Liver (tissue), 9 donors: Measurements from ENCODE around the gene RASA1. TPM values are rescaled to one million over a fixed set of nuclear protein-coding genes. Genes with fewer than 3 reads are reported as not detected.
A peak's percentile ranks its signal among the peaks of the same experiment; 100 is the strongest.

Source experiments
- DNase-seq: peaks from one replicate; pipeline ENCODE4 v3.0.0-alpha.2; 2017; ENCODE audit warnings: low spot score
- H3K27ac ChIP-seq, 2 donors: one replicate each; pipeline ENCODE4 v1.7.0; 2013; ENCODE audit warnings: inconsistent platforms in 2 of 2, low read length in 2 of 2, control low read depth in 1 of 2, low read depth in 1 of 2, mild to moderate bottlenecking in 1 of 2
- H3K27me3 ChIP-seq, 4 donors: one replicate each; pipeline versions ENCODE4 v1.6.1 to v1.7.0; 2013; ENCODE audit warnings: low read length in 3 of 4, inconsistent platforms in 1 of 4, mild to moderate bottlenecking in 1 of 4, moderate library complexity in 1 of 4; ENCODE audit not compliant: control insufficient read depth in 4 of 4, insufficient read depth in 4 of 4
- H3K36me3 ChIP-seq, 4 donors: one replicate each; pipeline versions ENCODE4 v1.6.1 to v1.7.0; 2013; ENCODE audit warnings: low read length in 3 of 4, mild to moderate bottlenecking in 3 of 4, low read depth in 1 of 4, moderate library complexity in 1 of 4; ENCODE audit not compliant: control insufficient read depth in 4 of 4, insufficient read depth in 3 of 4
- H3K4me1 ChIP-seq, 4 donors: one replicate each; pipeline versions ENCODE4 v1.6.1 to v1.7.0; 2013; ENCODE audit warnings: low read length in 3 of 4, mild to moderate bottlenecking in 3 of 4, moderate library complexity in 1 of 4; ENCODE audit not compliant: control insufficient read depth in 4 of 4, insufficient read depth in 4 of 4
- H3K4me3 ChIP-seq, 3 donors: one replicate each; pipeline versions ENCODE4 v1.6.1 to v1.7.0; 2013; ENCODE audit warnings: low read length in 3 of 3, control low read depth in 1 of 3, low read depth in 1 of 3, mild to moderate bottlenecking in 1 of 3
- H3K9ac ChIP-seq, 2 donors: one replicate each; pipeline ENCODE4 v1.7.0; 2013; ENCODE audit warnings: low read length in 2 of 2, mild to moderate bottlenecking in 2 of 2, moderate library complexity in 2 of 2, control low read depth in 1 of 2, low read depth in 1 of 2
- H3K9me3 ChIP-seq, 4 donors: one replicate each; pipeline versions ENCODE4 v1.6.1 to v1.7.0; 2013; ENCODE audit warnings: low read length in 3 of 4; ENCODE audit not compliant: control insufficient read depth in 4 of 4
- EGR1 ChIP-seq, 2 donors: IDR thresholded peaks; 2 replicates each; pipeline ENCODE4 v1.6.1; 2016 to 2018; ENCODE audit warnings: antibody characterized with exemption in 2 of 2, low read depth in 2 of 2
- FOXA1 ChIP-seq: IDR thresholded peaks from 2 replicates; pipeline ENCODE4 v1.6.1; 2016; ENCODE audit warnings: antibody characterized with exemption
- FOXA2 ChIP-seq: IDR thresholded peaks from 2 replicates; pipeline ENCODE4 v1.6.1; 2016; ENCODE audit warnings: antibody characterized with exemption
- GABPA ChIP-seq, 2 donors: IDR thresholded peaks in 1 of 2; conservative IDR thresholded peaks in 1 of 2; 2 replicates each; pipeline ENCODE4 v1.6.1; 2016; ENCODE audit warnings: antibody characterized with exemption in 2 of 2, mild to moderate bottlenecking in 1 of 2, moderate library complexity in 1 of 2
- HNF4A ChIP-seq, 2 donors: conservative IDR thresholded peaks; 2 replicates each; pipeline ENCODE4 v1.6.1; 2016; ENCODE audit warnings: antibody characterized with exemption in 2 of 2, mild to moderate bottlenecking in 2 of 2
- HNF4G ChIP-seq: IDR thresholded peaks from 2 replicates; pipeline ENCODE4 v1.6.1; 2016; ENCODE audit warnings: antibody characterized with exemption
- JUND ChIP-seq, 2 donors: IDR thresholded peaks; 2 replicates each; pipeline ENCODE4 v1.6.1; 2016; ENCODE audit warnings: antibody characterized with exemption in 2 of 2
- NR2F2 ChIP-seq: IDR thresholded peaks from 2 replicates; pipeline ENCODE4 v1.6.1; 2016; ENCODE audit warnings: antibody characterized with exemption
- RAD21 ChIP-seq, 2 donors: IDR thresholded peaks; 2 replicates each; pipeline ENCODE4 v1.6.1; 2016; ENCODE audit warnings: antibody characterized with exemption in 2 of 2, mild to moderate bottlenecking in 2 of 2
- RXRA ChIP-seq, 2 donors: IDR thresholded peaks; 2 replicates each; pipeline ENCODE4 v1.6.1; 2017 to 2018; ENCODE audit warnings: antibody characterized with exemption in 2 of 2, mild to moderate bottlenecking in 1 of 2
- SP1 ChIP-seq: IDR thresholded peaks from 2 replicates; pipeline ENCODE4 v1.6.1; 2018; ENCODE audit warnings: antibody characterized with exemption, mild to moderate bottlenecking
- TAF1 ChIP-seq: conservative IDR thresholded peaks from 2 replicates; pipeline ENCODE4 v1.6.1; 2016; ENCODE audit warnings: antibody characterized with exemption, mild to moderate bottlenecking
- YY1 ChIP-seq: IDR thresholded peaks from 2 replicates; pipeline ENCODE4 v1.6.1; 2016; ENCODE audit warnings: antibody characterized with exemption, mild to moderate bottlenecking
- WGBS: extraction: QIAGEN DNeasy Blood & Tissue Kit; methylation state at CpG from one replicate; pipeline ENCODE4 v1.1.7; 2013; 5-methylcytosine and 5-hydroxymethylcytosine counted together
- polyA plus RNA-seq, 2 donors: library from polyadenylated mRNA; stranded (reverse) in 1 of 2; unstranded in 1 of 2; fragments of 200-250 nt in 1 of 2; fragments of >200 nt in 1 of 2; fragmentation: Nextera tagmentation in 1 of 2; extraction: Ambion mirVana in 1 of 2; gene quantifications; one replicate each; pipeline versions ENCODE4 v1.2.1 to v1.2.3, GENCODE V29; 2013 to 2015
- total RNA-seq, 2 donors: library from RNA; depleted of rRNA; stranded (reverse); fragments of >200 nt; gene quantifications; one replicate each; pipeline ENCODE4 v1.2.3, GENCODE V29; 2014
- TF ChIP-seq, protein P1 (sequence below): IDR thresholded peaks from 2 replicates; pipeline ENCODE4 v1.6.1; 2016; ENCODE audit warnings: antibody characterized with exemption
- TF ChIP-seq, protein P2 (sequence below): IDR thresholded peaks from 2 replicates; pipeline ENCODE4 v1.6.1; 2016; ENCODE audit warnings: antibody characterized with exemption
- TF ChIP-seq, protein P3 (sequence below): IDR thresholded peaks from 2 replicates; pipeline ENCODE4 v1.6.1; 2016; ENCODE audit warnings: antibody characterized with exemption
- TF ChIP-seq, protein P4 (sequence below): fragments of 150-350 bp; IDR thresholded peaks from 2 replicates; pipeline ENCODE4 v1.5.1; 2017; ENCODE audit warnings: improper control_type of control experiment, low read depth, low read length; ENCODE audit not compliant: missing input control
- TF ChIP-seq, protein P5 (sequence below): IDR thresholded peaks from 2 replicates; pipeline ENCODE4 v1.6.1; 2016; ENCODE audit warnings: antibody characterized with exemption, mild to moderate bottlenecking
- donor health status: healthy.
- donor health status: healthy.
- donor health status: healthy.
- donor health status: healthy.
- donor health status: healthy.

The RASA1 gene
- total and polyA plus RNA-seq, 4 donors: 3.7 to 18.1 (median 7.0) TPM

DNA sequence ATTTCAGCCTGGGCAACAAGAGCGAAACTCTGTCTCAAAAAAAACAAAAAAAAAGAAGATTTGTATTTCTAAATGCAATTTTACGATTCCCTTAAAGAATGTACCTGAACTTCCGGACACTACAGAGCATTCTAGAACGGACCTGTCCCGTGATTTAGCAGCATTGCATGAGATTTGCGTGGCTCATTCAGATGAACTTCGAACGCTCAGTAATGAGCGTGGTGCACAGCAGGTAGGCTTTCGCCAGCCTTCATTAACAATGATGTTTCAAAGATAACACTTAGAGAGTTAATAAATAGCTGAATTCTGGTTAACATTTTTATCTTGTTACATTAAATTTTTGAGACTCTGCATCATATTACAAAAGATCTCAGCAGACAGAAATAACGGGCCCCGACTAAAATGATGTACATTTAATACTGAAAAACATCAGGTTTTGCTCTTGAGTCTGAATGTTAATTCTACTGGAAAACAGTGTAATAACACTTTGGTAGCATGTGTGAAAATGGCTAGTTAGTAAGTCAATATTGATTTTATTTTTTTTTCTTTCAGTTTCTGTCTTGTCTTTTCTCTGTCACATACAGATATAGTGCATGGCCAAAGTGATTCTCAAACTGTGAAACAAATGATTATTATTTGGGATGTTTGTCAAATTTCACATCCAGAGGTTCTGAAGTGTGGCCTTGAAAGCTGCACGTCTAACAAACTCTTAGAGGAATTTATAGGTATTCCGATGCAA is 121.8 kb downstream of the RASA1 start:
- no peak overlapping the region for H3K9ac ChIP-seq
- peaks cover 13 to 22% (median 15%) of the 10 kb centered on the region in 4 donors for H3K4me1 ChIP-seq
- H3K9me3 ChIP-seq: no peaks in the 10 kb centered on the region
- H3K36me3 ChIP-seq: peaks cover 5 to 39% (median 23%) of the 10 kb centered on the region in 4 donors
- H3K27me3 ChIP-seq: no peaks in the 10 kb centered on the region
- WGBS: 95% methylated on average over 14 of the region's 14 CpGs
- peak overlapping the region in 1 of 2 donors; percentile 36 for H3K27ac ChIP-seq
- no peak for DNase-seq
- no peak for TF ChIP-seq SP1
- peak; percentile 34 for TF ChIP-seq FOXA2
- H3K4me3 ChIP-seq: no peak overlapping the region

DNA sequence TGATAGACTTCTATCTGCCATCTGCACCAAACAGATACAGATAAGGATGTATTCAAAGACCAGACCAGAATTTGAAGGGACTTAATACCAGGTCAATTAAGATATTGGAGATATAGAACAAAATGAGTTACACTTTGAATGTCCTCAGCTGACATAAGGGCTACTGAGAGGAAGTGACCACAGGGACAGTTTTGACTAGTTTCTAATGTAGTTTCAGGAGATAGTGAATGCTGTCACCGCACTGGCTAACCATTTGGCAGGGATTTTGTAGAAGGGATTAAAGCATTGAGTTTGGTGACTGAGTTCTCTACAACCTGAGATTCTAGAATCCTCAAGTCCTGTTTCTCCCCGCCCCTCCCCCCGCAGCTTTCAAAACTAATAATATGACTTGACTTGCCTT is 122.4 kb downstream of the RASA1 start:
- Histone ChIP-seq H3K27ac (peak overlapping the region in 1 of 2 donors; percentile 36), H3K27me3 (no peaks in the 10 kb centered on the region), H3K9me3 (no peaks in the 10 kb centered on the region), H3K4me3 (no peak overlapping the region), H3K9ac (no peak overlapping the region), H3K4me1 (peaks cover 13 to 27% (median 20%) of the 10 kb centered on the region in 4 donors), H3K36me3 (peaks cover 5 to 42% (median 23%) of the 10 kb centered on the region in 4 donors)
- no peak for TF ChIP-seq HNF4A (conservative IDR thresholded peaks at IDR 0.05)
- TF ChIP-seq EGR1 (IDR thresholded peaks at IDR 0.05; ENCODE audit: low read depth in 2 of 2): no peak
- TF ChIP-seq, protein P1, sequence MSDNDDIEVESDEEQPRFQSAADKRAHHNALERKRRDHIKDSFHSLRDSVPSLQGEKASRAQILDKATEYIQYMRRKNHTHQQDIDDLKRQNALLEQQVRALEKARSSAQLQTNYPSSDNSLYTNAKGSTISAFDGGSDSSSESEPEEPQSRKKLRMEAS: no peak
- no peak for TF ChIP-seq SP1
- TF ChIP-seq, protein P2, sequence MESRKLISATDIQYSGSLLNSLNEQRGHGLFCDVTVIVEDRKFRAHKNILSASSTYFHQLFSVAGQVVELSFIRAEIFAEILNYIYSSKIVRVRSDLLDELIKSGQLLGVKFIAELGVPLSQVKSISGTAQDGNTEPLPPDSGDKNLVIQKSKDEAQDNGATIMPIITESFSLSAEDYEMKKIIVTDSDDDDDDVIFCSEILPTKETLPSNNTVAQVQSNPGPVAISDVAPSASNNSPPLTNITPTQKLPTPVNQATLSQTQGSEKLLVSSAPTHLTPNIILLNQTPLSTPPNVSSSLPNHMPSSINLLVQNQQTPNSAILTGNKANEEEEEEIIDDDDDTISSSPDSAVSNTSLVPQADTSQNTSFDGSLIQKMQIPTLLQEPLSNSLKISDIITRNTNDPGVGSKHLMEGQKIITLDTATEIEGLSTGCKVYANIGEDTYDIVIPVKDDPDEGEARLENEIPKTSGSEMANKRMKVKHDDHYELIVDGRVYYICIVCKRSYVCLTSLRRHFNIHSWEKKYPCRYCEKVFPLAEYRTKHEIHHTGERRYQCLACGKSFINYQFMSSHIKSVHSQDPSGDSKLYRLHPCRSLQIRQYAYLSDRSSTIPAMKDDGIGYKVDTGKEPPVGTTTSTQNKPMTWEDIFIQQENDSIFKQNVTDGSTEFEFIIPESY: no peak
- TF ChIP-seq, protein P3, sequence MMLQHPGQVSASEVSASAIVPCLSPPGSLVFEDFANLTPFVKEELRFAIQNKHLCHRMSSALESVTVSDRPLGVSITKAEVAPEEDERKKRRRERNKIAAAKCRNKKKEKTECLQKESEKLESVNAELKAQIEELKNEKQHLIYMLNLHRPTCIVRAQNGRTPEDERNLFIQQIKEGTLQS: no peak
- no peak for TF ChIP-seq GABPA (IDR thresholded peaks at IDR 0.05 in 1 of 2, conservative IDR thresholded peaks at IDR 0.05 in 1 of 2)
- TF ChIP-seq, protein P4, sequence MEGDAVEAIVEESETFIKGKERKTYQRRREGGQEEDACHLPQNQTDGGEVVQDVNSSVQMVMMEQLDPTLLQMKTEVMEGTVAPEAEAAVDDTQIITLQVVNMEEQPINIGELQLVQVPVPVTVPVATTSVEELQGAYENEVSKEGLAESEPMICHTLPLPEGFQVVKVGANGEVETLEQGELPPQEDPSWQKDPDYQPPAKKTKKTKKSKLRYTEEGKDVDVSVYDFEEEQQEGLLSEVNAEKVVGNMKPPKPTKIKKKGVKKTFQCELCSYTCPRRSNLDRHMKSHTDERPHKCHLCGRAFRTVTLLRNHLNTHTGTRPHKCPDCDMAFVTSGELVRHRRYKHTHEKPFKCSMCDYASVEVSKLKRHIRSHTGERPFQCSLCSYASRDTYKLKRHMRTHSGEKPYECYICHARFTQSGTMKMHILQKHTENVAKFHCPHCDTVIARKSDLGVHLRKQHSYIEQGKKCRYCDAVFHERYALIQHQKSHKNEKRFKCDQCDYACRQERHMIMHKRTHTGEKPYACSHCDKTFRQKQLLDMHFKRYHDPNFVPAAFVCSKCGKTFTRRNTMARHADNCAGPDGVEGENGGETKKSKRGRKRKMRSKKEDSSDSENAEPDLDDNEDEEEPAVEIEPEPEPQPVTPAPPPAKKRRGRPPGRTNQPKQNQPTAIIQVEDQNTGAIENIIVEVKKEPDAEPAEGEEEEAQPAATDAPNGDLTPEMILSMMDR: no peak
- no peak for TF ChIP-seq TAF1
- no peak for TF ChIP-seq YY1
- TF ChIP-seq, protein P5, sequence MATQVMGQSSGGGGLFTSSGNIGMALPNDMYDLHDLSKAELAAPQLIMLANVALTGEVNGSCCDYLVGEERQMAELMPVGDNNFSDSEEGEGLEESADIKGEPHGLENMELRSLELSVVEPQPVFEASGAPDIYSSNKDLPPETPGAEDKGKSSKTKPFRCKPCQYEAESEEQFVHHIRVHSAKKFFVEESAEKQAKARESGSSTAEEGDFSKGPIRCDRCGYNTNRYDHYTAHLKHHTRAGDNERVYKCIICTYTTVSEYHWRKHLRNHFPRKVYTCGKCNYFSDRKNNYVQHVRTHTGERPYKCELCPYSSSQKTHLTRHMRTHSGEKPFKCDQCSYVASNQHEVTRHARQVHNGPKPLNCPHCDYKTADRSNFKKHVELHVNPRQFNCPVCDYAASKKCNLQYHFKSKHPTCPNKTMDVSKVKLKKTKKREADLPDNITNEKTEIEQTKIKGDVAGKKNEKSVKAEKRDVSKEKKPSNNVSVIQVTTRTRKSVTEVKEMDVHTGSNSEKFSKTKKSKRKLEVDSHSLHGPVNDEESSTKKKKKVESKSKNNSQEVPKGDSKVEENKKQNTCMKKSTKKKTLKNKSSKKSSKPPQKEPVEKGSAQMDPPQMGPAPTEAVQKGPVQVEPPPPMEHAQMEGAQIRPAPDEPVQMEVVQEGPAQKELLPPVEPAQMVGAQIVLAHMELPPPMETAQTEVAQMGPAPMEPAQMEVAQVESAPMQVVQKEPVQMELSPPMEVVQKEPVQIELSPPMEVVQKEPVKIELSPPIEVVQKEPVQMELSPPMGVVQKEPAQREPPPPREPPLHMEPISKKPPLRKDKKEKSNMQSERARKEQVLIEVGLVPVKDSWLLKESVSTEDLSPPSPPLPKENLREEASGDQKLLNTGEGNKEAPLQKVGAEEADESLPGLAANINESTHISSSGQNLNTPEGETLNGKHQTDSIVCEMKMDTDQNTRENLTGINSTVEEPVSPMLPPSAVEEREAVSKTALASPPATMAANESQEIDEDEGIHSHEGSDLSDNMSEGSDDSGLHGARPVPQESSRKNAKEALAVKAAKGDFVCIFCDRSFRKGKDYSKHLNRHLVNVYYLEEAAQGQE: no peak
- no peak for TF ChIP-seq HNF4G
- TF ChIP-seq FOXA1: no peak
- TF ChIP-seq FOXA2: no peak
- TF ChIP-seq RXRA (IDR thresholded peaks at IDR 0.05): no peak
- TF ChIP-seq NR2F2: no peak
- TF ChIP-seq JUND (IDR thresholded peaks at IDR 0.05): no peak
- no peak for TF ChIP-seq RAD21 (IDR thresholded peaks at IDR 0.05)
- 93% methylated on average over 3 of the region's 3 CpGs for WGBS
- no peak for DNase-seq
